T-helper 1 cell (primary cell): ENCODE data around the gene KRT75.
"Not testable (repeated sequence)": the region's sequence is repeated elsewhere in the genome, so short reads cannot be mapped to it uniquely, and the experiment has no call there.

Experiments used
- DNase-seq, 5 donors: peaks; one replicate each; pipeline ENCODE4 v3.0.0-alpha.2; 2012 to 2020
- total RNA-seq, 4 donors: gene quantifications; one replicate each; lab custom pipeline; 2026; lab: John Stamatoyannopoulos, UW

KRT75 gene
- total RNA-seq: 0 reads per million in 4 donors

DNA sequence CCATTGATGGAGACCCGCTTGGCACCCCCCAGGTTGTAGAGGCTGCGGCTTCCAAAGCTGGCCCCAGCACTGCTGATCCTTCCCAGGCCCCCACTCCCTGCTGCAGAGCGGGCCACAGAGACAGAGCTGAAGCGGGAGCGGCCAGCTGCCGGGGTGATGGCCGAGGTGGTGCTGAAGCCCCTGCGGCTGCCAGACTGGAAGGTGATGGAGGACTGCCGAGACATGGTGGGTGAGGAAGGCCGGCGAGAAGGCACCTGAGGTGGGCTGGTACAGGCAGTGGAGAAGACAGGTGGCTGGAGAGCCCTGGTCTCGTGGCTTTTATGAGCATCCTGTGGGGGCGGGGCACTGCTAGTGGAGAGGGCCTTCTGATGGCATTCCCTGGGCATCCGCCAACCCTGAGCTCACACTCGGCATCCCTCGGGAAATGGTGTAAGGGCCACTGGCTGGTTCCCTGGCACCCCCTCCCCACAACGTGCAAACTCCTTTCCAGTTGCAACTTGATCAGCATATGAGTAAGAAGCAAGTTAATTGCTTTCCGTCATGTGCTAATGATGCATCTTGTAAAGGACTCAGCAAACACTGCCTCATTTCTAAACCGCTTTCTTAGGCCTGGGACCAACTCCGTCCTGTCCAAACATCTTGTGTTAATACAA lies at the start of gene KRT75:
TSS of gene KRT75 (minus strand) at position 291 of the 653 bp plus-strand sequence. CDS start at position 224, 67 bp downstream.
- no peak for DNase-seq

DNA sequence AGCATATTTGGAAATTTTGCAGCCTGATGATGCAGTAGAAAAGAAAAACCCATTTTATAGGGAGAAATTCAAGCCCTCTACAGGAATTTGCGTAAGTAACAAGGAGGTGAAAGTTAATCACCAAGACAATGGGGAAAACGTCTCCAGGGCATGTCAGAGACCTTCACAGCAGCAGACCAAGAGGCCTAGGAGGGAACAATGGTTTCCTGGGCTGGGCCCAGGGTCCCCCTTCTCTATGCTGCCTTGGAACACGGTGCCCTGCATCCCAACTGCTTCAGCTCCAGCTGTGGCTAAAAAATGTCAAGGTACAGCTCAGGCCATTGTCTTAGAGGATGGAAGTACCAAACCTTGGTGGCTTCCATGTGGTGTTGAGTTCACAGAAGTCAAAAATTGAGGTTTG lies 45.9 kb upstream of the KRT75 start:
- no peak for DNase-seq

DNA sequence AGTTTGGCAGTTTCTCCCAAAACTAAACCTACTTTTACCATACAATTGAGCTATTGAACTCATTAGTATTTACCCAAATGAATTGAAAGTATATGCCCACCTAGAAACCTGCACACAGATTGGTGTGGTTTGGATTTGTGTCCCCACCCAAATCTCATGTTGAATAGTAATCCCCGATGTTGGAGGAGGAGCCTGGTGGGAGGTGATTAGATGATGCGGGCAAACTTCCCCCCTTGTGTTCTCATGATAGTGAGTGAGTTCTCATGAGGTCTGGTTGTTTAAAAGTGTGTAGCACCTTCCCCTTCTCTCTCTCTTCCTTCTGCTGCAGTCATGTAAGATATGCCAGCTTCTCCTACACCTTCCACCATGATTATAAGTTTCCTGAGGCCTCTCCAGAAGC lies 43.5 kb upstream of the KRT75 start:
- DNase-seq: no peak

DNA sequence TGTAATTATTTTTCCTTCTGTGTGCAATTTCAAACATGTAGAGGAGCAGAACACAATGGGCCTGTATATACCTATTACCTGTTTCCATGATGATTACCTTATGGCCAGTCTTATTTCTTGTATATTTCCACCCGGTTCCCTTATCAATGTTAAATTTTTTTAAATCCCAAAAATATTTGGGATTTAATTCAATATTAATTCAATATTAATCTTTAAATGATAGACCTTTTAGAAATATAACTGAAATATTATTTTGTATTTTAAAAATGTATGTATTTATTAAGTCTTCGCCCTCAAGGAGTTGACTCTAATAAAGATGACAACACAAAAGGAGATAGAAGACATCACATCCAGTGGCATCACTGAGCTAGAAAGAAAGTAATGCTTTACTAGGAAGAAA lies 40.0 kb upstream of the KRT75 start:
- no peak for DNase-seq

DNA sequence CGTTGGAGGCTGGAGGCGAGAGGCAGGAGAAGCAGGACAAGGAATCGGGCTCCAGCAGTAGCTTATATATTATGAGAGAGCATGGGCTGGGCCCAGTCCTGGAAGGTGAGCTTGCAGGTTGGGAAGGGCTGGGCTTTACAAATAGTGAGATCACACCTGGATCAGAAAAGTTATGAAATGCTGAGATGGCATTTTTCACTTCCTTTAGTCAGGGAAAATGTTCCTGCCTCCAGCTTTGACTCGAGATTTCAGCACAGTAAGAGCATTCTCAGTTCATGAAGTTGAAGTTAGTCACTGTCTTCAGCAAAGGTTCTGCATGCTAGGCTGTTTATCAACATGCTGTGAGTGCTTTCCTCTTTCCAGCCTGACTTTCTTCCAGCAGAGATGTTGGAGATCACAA lies 39.6 kb upstream of the KRT75 start, which contains the start of gene KRT6C:
TSS of gene KRT6C (minus strand) at position 38 of the 400 bp plus-strand sequence. CDS start 68 bp downstream, outside the sequence.
- DNase-seq: no peak

DNA sequence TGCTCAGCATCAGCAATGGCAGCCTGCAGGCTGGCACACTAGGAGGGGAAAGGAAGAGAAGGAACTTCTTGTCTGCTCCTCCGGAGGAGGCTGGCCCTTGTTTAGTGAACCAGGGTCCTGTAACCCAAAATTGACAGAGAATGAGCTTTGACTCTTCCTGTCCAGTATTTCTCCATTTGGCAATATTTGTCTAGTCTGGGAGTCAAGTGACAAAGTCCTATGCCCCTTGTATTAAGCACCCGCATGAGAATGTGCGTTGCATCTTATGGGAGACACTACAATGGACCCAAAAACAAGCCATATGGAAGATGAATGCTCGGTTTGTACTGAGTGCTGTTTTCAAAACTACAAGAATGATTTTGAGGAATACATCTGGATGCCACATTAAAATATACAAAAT lies 35.7 kb upstream of the KRT75 start:
- DNase-seq: no peak

DNA sequence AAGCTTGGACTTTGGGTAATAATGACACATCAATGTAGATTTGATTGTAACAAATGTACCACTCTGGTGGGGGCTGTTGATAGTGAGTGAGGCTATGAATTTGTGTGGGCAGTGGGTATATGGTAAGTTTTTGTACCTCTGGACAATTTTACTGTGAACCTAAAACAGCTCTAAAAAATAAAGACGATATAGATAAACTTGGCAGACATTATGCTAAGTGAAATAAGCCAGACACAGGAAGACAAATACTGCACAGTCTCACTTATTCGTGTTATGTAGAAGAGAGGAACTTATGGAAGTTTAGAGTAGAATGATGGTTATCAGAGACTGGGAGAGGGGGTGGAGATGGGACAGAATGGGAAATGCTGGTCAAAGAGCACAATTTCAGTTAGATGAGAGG lies 30.7 kb upstream of the KRT75 start:
- no peak for DNase-seq

DNA sequence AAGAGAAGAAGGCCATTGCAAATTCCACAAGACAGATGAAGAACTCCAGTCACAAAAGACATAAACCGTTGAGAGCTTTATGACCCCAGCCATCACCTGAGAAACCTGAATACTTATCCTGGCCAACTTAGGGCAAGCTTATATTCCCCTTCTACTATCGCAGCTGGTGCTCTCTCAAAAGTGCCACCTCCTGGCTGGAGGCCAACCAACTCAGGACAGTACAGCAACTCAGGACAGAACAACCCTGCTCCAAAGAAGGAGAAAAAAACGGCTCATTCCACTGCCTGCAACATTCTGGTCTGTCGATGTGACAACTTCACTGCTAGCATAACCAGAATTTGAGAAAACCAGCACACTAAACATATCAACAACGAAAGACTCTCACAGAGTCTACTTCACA lies 27.5 kb upstream of the KRT75 start:
- DNase-seq: no peak

DNA sequence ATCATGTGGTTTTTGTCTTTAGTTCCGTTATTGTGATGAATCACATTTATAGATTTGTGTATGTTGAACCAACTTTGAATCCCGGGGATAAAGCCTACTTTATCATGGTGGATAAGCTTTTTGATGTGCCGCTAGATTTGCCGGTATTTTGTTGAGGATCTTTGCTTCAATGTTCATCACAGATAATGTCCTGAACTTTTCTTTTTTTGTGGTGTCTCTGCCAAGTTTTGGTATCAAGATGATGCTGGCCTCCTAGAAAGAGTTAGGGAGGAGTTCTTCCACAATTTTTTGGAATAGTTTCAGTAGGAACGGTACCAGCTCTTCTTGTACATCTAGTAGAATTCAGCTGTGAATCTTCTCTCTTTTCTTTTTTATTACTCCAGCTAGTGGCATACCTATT lies 24.7 kb upstream of the KRT75 start:
- no peak for DNase-seq

DNA sequence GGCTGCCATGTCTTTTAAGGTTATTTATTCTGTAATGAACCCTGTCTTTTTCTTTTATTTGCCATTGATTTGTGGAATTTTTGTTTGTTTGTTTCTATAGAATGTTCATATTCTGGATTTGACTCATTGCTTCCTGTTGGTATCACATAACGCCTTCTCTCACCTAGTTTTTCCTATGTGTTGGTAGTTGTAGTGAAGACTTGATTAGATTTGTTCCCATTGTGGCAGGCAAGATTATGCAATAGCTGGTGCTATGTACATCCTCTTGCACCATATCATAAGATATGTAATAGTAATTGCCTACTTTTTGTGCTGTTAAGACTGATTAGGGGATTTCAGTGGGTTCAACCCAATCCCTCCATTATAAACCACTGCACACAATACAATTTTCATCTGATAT lies 21.6 kb upstream of the KRT75 start:
- no peak for DNase-seq

DNA sequence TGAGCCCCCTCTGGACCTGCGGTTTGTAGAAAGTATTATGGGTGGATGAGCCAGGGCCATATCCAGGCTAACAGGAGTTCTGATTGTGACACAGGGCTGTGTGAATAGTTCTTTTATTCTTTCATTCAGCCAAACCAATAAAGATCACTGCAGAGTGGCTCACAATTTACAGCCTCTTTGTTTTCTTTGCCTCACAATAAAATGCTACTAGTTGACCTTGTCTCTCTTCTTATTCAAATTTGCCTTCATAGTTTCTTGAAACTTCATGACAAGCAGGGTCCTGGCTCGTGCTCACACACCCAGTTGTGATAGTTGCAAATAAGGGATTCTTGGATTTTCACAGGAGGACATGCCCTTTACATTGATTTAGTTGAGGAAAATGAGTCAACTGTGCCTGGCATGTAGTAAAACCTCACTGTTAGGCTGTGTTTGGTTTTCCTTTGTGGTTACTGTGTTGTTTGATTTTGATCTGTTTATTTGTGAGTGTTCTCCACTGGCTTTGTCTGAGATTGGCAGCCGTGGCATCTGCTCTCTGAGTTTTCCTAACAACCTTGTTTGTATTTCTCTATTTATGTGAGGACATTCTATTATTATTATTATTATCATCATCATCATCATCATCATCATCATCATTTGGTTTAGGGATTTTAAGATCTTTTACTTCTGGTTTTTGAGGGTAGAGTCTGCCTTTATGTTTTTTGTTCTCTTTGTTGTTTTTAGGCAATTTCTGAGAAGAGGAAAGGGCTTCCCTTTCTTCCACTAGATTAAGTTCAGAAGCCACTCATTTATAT lies 20.4 kb upstream of the KRT75 start:
- no peak for DNase-seq

DNA sequence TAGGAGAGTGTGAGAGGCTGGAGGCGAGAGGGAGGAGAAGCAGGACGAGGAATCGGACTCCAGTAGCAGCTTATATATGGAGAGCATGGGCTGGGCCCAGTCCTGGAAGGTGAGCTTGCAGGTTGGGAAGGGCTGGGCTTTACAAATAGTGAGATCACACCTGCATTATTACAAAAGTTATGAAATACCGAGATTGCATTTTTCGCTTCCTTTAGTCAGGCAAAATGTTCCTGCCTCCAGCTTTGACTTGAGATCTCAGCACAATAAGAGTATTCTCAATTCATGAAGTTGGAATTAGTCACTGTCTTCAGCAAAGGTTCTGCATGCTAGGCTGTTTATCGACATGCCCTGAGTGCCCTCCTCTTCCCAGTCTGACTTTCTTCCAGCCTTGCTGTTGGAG lies 17.9 kb upstream of the KRT75 start, which contains the start of gene KRT6B:
TSS of gene KRT6B (minus strand) at position 46 of the 400 bp plus-strand sequence. CDS start 68 bp downstream, outside the sequence.
- DNase-seq: no peak

DNA sequence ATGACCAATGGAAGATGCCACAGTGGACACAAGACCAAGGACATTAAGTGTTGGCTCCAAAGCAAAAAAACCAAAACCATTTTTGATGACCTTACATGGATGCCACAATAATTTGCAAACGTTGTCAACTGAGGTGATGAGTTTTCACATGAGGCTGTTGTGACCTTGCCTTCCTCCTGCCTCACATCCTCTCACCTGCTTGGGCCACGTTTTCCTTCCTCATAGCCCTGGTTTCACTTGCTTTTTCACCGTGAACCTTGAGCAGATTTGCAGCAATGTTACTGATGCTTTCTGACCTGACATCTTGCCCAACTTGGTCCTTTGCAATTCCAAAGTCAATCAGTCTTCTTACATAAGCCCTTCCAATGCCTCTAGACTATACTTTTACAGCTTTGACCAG lies 14.1 kb upstream of the KRT75 start:
- DNase-seq: no peak

DNA sequence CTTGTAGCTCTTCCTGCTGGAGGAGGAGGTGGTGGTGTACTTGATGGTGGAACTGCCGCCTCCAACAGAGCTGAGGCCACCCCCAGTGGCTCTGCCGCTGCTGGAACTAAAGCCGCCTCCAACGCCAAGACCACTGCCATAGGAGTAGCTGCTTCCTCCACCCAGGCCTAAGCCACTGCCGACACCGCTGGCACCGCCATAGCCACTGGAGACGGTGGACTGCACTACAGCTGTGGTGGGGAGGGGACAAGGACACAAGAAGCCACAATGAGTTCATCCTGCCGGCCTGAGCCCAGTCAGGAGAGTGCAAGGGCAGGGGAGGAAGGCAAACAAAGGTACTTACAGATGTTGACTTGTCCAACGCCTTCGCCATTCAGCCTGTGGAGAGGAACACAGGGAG lies 13.0 kb upstream of the KRT75 start:
- DNase-seq: not testable (repeated sequence)

DNA sequence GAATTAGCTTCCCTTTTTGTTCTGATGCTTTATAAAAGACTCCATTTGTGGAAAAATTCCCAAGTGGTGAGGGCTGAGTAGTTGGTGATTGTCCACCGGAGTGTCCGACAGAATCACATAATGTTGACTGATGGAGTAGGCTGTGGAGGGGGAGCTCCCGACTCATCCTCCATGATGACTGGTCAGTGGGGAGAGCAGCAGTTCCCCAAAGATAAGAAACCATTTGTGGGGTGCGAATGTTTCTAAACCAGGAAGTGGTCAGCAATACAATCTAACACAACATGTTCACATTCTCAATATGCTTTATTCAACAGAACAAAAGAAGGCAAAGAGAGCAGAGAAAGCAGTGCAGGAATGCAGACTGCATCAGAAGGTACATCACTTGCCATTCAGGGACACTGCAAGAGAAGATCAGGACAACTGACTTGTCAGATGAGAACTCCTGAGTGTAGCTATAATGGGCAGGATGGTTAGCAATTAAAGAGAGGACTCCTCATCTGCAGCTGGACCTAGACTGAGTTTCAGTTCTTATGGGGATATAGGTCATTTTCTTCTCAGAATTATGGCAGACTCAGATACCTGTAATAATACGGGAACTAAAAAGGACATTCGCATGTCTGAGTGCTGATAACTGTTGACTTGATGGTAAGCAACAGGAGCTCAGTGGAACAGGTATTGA lies 12.3 kb upstream of the KRT75 start:
- DNase-seq: no peak

DNA sequence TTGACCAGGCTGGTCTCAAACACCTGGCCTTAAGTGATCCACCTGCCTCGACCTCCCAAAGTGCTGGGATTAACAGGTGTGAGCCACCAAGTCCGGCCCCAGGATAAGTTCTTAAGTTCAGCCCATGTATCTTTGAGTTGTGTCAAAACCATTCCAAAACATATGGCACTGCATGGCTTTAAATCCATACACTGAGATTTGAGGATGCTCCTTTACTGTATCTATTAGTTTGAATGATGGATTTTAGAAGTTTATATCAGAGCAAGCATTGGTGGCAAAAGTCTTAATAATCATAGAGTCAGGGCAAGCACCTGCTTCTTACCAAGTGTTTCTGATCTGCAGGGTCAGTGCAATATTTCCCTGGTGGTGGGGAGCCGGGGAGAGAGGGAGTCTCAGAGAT lies 11.7 kb upstream of the KRT75 start:
- DNase-seq: no peak

DNA sequence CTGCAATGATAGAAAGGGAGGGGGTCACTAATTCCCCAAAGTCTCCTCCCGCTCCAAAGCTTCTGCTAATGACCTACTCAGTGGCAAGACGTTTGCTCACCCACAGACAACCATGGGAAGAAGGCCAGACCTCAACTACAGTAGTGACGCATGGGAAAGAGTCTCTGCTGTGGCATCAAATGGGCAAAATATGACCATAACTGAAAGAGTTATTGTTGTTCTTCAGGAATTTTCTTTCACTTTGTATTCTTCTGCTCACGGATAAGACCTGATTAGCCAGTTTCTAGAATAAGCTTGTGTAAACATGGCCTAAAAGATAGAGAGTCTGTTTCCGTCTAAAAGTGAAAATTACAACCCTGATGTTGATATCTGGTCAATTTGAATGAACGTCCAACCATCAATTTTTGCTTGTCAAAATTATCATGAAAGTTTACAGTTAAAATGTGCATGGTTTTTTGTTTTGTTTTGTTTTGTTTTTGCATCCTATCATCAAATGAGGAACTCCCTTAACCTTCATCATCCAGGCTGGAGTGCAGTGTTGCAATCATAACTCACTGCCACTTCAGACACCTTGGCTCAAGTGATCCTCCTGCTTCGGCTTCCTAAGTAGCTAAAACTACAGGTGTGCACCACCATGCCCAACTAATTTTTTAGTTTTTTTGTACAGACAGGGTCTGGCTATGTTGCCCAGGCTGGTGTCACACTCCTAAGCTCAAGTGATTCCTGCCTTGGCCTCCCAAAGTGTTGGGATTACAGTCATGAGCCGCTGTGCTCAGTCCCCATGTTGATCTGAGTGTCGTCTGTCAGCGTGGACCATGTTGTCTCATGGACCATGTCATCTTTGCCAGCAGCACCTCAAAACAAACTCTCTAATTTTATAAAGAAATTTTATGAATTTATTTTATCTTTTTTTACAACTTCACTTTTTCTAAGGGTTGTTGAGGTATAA lies 10.8 kb upstream of the KRT75 start:
- DNase-seq: no peak

DNA sequence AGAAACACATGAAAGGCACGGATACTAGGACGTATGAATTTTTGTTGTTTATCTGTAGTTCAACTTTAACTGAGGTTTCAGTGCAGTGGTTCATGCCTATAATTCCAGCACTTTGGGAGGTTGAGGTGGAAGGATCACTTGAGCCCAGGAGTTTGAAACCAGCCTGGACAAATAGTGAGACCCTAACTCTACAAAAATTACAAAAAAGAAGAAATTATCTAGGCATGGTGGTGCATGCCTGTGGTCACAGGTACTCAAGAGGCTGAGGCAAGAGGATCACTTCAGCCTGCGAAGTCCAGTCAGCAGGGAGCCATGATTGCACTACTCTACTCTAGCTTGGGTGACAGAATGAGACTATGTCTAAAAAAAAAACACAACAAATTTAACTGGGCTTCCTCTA lies 9.8 kb upstream of the KRT75 start:
- no peak for DNase-seq

DNA sequence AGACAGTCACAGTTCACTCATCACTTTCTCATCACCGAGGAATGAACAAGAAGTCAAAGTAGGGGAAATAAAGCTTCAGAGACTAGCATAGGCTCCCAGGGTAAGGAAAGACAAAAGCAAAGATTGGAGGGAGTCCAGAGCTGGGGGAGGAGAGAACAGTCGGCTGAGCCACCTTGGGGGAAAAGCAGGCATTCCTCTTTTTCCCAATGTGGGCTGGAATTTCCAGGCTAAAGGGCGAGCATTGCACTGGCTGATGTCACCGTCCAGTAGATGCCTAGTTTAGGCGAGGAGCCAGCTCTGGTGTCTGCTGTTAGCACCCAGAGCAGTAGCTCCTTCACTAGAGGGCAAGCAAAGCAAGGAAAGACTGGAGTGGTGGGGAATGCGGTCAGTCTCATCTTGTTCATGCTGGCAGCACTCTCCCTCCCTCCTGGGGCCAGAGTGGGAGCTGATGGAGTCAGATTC lies 8.5 kb upstream of the KRT75 start:
- DNase-seq: no peak

DNA sequence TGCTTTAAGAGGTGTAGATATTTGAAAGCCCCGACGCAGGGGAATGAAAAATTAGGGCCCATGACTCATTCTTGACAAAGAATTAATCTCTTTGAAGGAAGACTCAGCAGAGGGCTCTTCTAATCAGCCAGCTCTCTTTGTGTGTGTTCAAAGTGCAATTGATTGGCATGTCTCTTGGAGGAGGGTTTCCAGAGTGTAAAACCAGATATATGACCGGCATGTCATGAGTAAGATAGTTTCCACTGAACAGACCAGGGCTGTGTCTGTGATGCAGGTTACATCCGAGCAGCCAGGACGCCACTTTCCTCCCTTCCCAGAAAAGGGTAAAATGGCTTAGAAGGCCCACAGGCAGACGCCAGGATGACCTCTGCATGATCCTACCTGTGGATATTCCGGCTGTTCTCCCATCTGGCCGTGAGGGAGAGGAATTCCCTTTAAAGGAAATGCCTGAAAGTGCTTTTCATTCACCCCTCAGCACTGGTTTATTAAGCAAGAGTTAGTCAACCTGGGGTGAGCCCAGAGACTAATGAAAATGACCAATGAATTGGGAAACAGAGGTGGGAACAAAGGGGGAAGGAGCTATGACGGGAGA lies 7.2 kb upstream of the KRT75 start:
- no peak for DNase-seq

DNA sequence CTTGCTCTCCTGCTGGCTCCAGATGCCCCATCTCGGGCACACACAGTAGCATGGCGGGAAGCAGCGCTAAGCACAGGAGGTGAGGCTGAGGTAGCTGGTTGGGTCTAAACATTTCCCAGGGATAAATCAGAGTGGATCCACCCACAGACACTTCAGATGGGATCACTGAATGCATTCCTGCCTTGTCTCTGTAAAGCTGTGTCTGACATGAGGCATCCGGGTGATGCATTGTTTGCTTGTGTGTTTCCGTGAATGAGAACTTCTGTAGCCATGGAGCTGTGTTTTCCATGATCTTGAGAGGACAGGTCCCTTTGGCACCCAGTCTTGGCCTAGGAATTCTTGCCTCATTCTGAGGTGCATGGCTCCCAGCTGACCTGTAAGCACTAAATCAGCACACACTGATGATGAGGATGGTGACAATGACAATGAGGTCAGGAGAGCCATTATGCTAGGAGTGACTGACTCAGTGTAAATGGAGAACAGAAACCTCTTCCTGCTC lies 6.7 kb upstream of the KRT75 start:
- DNase-seq: no peak

DNA sequence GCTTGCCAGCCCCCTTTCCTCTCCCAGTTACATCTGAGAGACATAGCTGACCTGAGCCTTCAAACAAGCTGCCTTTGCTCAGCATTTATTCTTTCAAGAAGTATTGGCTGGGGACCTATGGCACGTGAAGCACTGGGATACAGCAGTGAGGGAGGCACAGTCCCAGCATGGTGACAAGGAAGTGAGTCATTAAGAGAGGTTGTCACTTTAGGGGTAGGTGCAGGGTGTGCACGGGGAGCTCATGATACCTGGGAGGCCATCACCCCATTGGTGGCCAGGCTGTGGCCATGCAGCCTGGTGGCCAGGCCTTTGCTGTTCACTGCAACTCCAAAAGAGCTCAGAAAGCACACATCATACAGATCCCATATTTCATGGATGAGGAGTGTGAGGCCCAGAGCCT lies 5.7 kb upstream of the KRT75 start:
- no peak for DNase-seq
